Stimulated activated naive CD4-positive, alpha-beta T cell treated with Interleukin-2 at 50 U/mL for 16 hours (primary cell): Measurements from ENCODE around the gene SKAP1.
"Not testable (repeated sequence)": the region's sequence is repeated elsewhere in the genome, so short reads cannot be mapped to it uniquely, and the experiment has no call there.

ENCODE experiments used
- DNase-seq: peaks from one replicate; lab custom pipeline; 2025; lab: John Stamatoyannopoulos, UW

The SKAP1 gene

DNA sequence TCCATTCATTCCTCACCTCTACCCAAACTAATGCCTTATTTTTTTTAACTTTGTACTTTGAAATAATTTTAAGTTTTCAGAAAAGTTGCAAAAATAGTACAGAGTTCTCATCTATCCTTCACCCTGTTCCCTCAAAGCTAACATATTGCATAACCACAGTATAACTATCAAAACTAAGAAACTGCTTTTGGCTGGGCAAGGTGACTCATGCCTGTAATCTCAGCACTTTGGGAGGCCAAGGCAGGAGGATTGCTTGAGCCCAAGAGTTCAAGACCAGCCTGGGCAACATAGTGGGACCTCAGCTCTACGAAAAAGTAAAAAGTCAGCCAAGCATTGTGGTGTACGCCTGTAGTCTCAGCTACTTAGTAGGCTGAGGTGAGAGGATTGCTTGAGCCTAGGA lies 147.7 kb downstream of the SKAP1 start:
- no peak for DNase-seq

DNA sequence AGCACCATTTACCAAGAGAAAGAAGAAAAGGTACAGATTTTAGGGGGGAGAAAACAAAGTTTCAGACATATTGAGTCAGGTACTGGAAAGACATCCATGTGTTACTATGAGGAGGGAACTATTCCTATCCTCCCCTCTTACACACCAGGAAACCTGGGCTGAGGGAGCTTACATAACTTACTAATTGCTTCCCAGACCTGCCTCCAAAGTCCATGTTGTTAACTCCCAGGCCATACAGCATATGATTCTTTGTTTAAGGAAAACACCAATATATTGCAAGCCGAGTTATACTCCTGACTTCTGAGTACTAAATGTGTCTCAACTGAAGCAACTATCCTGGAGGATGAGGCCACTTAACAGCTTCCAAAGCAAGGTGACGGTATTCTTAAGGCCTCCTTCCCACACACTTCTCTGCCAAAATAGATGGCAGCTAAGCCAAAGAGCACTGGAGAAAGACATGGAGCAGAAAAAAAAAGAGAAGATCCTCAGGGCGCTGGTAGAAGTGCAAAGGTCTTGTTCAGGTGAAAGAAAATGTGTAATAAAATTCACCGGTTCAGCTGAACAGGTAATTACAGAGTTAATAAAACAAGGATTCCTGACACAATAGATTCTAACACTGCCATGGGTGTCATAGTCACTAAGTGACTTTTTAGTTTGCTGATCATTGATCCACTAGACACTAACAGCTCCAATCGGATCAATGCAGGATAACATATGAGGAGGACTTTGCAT lies 151.1 kb downstream of the SKAP1 start:
- no peak for DNase-seq

DNA sequence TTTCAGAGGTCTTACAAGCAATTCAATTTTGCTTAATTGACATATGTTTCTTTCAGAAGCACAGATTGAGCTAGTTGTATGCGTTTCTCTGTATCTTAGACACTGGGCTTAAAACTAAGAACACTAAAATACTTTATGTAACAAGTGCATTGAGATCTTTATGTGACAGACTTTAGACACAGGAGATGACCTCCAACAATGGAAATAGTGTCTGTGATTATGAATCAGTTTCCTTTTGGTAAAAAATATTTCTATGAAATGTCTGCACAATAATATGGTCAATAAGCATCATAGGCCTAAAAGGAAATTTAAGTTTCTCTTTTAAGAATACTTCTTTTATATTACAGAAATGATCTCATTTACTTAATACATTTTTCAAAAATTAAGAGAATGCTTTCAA lies 153.2 kb downstream of the SKAP1 start:
- no peak for DNase-seq

DNA sequence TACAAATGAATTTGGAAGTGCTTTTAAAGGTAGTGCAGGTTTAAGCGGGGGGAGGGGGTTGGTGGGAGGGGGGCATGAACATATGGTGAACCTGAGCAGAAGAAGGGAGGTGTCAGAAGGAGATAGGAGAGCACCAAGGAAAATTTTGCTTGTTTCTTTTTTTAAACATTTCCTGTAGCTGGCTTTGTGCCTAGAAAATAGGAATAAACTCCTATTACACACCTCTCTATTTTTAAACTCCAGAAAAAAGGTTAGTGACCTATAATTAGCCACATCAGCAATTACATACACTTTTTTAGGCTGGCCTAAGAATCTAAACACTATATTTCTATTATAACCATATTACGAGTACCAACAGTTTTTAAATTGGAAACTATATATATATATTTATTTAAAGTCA lies 159.1 kb downstream of the SKAP1 start:
- DNase-seq = no peak

DNA sequence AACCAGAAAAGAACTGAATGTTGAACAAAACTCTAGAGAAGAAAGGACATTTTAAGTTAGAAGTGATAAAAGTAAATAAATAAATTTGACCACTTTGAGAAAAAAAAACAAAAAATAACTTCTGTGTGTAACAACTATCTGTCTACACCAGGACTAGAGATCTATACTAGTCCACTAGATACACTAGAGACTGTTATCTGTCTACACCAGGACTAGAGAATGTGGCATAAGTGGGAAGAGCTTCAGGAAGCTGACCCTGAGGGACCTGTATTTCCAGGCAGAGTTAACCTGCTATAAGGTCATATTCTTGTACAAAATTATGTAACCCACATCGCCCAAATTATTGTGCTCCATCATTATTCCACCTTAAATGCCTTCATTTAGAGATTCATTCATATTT lies 160.8 kb downstream of the SKAP1 start:
- DNase-seq = no peak

DNA sequence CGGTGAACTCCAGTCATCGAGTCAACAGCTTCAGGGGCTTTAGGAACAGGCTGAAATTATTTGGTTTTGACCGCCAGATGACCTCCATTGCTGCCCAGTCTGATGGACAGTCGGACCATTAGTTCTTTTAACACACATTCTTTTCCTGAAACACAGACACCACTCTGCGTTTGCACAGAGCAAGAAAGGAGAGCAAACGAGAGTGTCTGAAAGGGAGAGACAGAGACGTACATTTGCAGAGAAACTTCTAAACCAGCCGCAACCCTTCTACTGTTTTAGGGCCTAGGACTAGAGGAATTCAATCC lies 166.3 kb downstream of the SKAP1 start:
- DNase-seq = no peak

DNA sequence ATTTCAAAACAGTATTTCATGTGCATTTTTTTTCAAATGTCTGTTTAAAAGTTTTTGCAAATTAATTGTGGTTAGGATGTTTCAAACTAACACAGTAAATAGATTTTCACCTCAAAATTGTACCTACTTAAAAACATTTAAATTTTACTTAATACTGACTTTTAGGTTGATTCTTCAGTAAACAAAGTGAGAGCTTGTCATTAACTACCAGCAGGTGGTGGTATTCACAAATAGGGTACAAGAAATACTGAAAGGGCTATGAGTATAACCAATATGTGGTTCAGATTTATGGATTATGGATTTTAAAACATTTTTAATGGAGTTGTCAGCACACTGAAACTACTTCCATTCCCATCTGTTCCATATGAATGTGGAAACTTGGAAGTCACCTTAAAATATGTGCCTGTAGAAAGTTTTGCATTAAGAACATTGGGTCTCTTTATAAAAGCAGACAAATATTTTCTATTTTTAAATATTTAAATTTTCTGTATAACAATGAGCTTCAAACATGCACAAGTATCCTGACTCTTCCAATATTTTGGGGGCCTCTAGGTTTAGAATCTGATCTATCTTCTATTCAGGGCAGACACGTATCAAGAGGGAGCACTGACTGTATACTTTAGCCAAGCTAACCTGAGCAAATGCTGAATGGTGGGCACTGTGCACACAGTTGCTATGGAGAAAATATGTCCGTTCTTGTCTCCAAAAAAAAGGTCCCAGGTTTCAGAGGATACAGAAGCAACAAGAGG lies 166.9 kb downstream of the SKAP1 start:
- no peak for DNase-seq

DNA sequence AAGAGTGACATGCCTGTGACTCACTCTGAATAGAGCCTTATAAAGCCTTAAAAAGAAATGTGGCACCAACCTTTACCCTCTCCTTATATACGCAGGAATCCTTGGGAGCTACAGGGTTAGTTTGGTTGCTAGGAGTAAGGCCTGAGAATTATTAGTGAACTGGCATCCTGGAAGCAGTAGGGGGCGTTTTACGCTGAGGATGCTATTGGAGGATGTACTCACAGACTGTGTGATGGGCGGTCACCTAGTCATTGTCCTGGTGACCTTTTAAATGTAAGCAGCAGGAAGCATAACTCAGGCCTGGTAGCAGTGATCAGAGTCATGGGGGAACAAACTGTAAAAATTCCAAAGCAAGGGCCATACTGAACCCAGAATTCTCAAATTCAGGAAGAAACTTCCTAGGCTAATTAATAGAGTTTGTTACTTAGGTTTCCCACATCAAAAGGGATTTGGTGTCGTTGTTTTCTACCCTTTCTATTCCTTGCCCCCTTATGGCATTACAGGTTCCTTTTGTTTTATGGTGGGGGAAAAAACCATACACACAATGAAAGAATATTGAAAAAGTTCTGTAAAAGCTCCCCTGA lies 168.6 kb downstream of the SKAP1 start:
- no peak for DNase-seq

DNA sequence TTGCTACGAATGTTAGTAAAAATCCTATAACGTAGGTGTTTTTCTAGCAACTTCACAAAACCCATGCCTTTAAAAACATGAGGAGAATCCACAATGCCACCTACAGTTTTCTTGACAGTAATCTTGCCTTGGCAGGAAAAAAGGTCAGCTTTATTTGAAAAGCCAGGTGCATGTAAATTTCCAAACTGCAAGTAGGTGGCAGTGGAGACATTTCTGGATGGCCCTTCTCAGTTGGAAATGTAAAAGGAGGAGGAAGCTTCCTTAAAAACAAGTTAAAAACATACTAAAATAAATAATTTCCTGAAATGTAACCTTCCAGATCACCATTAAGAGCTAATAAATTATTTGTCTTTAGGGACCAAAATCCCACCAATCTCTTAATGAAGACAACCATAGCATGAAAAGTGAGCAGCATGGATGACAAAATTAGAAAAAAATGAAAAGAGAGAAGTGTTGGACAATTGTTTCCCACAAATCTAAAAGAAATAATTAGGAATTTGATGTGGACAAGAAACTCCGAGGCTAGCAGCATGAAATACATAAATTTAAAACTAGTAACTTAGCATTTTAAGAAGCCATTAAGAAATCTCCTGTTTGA lies 170.2 kb downstream of the SKAP1 start:
- DNase-seq = no peak

DNA sequence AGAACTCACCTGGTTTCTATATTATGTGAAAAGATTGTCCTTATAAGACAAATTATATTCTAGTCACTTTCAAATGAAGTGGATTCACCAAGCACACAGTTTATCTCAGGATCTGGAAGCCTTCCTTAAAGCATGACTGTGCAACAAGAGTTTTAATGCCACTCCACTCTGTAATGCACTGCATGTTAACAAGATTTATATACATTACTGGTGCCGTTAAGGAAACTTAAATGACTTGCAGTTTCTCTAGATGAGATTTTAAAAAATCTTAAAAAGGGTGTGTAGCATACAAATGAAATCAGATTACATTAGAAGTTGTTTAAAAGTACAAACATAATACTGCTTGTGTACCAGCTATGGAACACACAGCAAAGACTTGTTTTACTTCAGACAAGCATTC lies 171.7 kb downstream of the SKAP1 start:
- no peak for DNase-seq

DNA sequence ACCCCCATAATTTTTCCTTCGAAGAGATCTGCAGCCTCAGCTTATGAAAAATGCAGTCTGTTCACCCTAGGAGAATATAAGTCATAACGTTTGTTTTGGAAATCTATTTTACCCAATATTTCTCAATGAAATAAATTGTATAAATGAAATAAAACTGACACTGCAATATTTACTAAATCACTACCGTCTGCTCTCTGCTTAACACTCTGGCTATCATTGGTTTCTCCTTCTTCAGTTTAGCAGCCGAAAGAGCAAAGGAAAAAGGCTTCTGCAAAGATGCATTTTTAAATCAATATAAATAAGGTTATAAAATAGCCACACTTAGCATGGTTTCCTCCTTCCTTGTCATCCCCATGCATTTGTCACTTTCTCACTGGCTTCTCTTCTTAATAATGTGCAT lies 174.3 kb downstream of the SKAP1 start:
- DNase-seq = no peak

DNA sequence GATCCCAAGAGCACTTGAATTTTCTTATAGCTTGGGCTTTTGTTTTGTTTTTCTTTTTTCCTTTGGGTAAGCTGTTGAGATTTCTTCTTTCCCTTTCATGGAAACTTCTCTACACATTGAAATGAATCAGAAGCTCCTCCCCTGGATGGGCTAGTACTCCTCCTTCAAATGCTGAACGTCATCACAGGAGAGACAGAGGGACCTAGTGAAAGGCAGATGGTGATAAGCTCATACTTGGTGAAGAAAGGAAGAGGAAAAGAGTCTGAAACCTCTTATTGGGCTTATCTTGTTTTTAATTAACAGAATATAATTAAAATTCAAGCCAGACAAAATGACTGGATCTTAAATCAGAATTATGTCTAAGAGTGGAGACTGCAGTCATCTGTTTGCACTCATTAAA lies 175.1 kb downstream of the SKAP1 start:
- no peak for DNase-seq

DNA sequence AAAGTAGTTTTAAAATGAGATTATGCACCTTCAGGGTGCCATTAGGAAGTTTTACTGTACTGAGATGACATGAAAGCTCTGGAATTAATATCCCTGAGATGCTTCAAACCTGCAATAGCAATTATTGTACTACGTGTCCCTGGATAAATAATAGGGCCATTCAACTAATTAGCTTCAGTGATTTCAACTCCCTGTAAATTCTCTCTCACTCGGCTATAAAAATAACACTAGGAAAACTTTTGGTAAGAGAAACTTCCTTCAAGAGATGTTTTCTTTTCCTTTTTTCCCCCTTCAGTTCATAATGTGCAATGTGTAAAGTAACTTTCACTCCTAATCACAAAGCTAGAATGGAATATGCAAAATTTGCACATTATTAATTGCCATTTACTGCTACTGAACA lies 176.0 kb downstream of the SKAP1 start:
- DNase-seq = no peak

DNA sequence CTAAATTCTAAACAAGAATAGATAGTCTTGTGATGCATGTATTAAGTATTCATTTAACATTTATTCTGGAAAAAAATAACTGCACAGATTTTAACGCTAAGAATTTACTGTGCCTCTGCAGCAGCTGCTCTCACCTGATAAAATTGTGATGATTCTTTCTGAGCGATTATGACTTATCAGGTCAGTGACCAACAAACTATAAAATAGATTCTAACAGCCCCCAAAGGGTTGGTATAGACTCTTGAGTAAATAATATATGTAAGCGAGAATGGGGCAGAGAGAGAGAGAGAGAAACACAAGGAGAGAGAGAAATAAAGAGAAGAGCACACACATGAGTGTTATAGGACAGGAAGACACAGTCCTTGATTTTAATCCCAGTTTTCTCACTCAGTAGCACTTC lies 178.1 kb downstream of the SKAP1 start:
- DNase-seq = no peak

DNA sequence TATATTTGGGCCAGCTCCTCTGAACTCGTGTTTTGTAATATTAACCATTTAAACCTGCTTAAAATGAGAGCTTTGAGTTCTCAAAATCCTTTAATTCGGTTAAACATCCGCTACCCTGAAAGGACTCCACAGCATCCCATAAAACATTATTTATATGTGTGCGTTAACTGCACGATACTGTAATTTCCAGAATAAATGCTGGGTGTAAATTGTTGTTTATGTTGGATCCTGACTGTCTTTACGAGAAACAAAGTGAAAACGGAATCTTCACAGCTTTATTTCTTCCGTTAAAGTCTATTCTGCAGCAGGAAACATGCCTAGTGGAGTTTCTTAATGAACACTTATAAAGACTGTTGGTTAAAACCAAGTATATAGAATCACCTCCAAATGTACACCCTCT lies 179.1 kb downstream of the SKAP1 start:
- DNase-seq = no peak

DNA sequence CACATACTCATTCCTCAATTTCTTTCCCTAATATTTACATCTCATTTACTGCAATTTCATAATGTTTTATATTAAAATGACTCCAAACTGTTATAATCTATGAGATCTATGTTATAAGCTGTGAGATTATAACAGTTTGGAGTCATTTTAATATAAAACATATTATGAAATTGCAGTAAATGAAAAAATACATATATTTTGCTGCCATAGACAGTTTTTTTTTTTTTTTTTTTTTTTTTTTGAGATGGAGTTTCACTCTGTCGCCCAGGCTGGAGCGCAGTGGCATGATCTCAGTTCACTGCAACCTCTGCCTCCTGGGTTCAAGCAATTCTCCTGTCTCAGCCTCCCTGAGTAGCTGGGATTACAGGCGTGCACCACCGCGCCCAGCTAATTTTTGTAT lies 180.0 kb downstream of the SKAP1 start:
- not testable (repeated sequence) for DNase-seq

DNA sequence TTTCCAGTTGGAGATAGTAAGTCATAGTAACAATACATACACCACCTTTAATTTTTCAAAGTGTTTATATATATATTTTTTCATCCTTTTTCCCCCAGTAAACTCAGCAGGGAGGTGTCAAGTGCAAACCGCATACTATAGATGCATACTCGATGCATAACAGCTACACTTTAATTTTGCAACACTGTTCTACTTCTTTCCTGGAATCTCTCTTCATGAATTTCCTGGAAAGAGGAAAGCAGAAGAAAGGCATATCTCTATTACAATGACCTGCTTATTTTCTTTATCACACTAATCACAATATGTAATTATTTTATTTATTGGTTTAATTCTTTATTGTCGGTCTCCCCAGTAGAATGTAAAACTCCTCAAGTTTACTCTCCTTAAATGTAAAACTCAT lies 182.4 kb downstream of the SKAP1 start:
- no peak for DNase-seq

DNA sequence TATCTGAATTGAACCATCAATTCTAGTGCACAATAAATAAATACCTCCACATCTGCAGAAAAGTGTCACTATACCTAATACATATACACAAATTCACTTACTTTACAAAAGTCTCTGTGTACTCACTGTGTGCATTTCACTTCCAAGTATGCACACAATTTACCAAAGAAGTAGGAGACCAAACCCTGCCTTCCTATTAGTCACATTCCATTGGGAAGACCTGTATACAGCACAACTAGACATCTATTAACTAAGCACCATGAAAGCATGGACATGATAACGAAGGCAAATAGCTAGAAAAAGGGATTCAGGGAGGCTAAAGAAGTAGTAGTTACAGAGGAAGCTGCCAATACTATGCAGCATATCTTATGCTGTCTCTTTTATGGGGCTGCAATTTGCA lies 183.0 kb downstream of the SKAP1 start:
- no peak for DNase-seq

DNA sequence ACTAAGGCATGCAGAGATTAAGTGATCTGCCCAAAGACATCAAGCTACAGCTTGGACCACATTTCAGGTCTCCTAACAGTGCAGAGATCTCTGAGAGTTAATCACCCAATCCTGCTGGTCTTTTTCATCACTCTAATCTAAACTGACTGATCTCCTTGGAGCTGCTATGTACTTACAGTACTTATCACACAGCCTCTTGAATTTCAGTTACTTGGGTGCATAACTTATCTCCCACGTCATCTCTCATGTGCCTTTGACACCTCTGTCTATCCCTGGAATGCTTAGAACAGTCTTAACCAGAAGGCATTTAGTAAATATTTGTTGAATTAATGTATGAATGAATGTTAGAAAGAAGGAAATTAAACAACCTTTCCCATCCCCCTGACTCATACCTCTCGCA lies 183.4 kb downstream of the SKAP1 start:
- DNase-seq = no peak

DNA sequence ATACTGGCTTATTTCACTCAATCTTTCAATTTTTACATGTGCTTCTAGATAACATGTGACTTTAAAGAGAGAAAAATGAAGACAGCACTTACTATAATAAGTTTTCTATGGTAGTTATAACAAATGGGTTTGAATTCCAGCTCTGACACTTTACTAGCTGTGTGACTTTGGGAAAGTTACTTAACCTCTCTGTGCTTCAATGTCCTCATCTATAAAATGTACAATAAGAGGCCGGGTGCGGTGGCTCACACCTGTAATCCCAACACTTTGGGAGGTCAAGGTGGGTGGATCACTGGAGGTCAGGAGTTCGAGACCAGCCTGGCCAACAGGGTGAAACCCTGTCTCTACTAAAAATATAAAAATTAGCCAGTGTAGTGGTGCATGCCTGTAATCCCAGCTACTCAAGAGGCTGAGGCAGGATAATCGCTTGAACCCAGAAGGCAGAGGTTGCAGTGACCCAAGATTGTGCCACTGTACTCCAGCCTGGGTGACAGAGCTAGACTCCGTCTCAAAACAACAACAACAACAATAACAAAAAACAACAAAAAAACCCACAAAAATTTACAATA lies 184.5 kb downstream of the SKAP1 start:
- not testable (repeated sequence) for DNase-seq

DNA sequence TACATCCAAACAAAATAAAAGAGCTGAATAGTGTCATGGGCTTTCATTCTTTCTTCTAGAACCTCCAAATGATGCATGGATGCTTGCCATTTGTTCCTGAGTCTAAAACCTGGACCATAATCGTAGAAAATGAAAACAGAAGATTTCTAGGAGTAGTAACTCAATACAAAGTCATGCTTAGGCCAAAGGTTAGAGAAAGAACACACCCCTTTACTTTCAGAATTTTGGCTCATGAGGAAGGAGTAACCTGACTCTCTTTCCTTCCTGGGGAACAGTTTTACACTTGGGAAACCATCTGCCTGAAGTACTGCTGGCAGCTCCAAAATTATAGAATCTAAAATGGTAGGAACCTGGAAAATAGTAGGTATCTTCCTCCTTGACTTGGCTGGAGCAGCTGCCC lies 185.2 kb downstream of the SKAP1 start:
- DNase-seq = no peak

DNA sequence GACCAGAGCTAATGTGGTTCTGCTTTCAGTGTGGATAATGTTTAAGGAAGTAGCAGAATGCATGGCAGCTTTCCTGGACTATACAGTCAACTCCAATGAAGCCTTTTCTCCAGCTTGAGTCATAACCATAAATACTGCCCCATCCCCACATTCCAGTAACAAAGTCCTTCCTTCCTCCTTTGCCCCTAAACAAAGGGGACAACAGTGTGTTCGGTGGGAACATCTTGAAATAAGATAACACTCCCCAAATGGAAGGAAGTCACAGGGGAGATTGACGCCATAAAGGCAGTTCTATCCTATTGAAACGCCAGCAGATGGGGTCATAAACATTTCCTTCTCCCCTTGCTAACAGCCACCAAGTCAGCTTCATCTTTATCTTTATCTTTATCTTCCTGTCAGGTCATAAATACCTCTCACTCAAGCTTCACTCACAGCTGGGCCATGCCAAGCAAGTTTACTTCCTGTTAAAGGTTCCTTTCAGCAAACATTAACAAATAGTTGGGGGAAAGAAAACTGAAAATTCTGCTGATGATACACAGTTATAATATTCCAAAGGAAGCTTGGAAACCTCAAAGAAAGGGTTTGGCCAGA lies 185.8 kb downstream of the SKAP1 start:
- no peak for DNase-seq
